ENCODE results near the gene CFAP53.
"Not testable (repeated sequence)": the region's sequence is repeated elsewhere in the genome, so short reads cannot be mapped to it uniquely, and the experiment has no call there.

Gene CFAP53

GRCh38 chr18:50273203-50274043 lies 7.1 kb upstream of the CFAP53 start:
- DNase-seq (ENCODE audit: low read depth, low spot score), result no peak

- no peak for DNase-seq (ENCODE audit: low read depth, low spot score)
Observed at GRCh38 chr18:50272568-50272967, 6.3 kb upstream of the CFAP53 start.

GRCh38 chr18:50268022-50268747 lies 1.9 kb upstream of the CFAP53 start:
- DNase-seq (ENCODE audit: low read depth, low spot score), result peak; percentile 53

- no peak for DNase-seq (ENCODE audit: low read depth, low spot score)
Observed at GRCh38 chr18:50262977-50263376, 3.3 kb downstream of the CFAP53 start.

- no peak for DNase-seq (ENCODE audit: low read depth, low spot score)
Observed at GRCh38 chr18:50250935-50251334, 15.4 kb downstream of the CFAP53 start.

- no peak for DNase-seq (ENCODE audit: low read depth, low spot score)
Observed at GRCh38 chr18:50249576-50249975, 16.7 kb downstream of the CFAP53 start.

- DNase-seq (ENCODE audit: low read depth, low spot score), result no peak
Observed at GRCh38 chr18:50247561-50247960, 18.7 kb downstream of the CFAP53 start.

- not testable (repeated sequence) for DNase-seq (ENCODE audit: low read depth, low spot score)
Observed at GRCh38 chr18:50241768-50242167, 24.5 kb downstream of the CFAP53 start.

GRCh38 chr18:50240080-50240563 lies 26.2 kb downstream of the CFAP53 start:
- no peak for DNase-seq (ENCODE audit: low read depth, low spot score)

GRCh38 chr18:50232419-50232818 lies 33.9 kb downstream of the CFAP53 start:
- DNase-seq (ENCODE audit: low read depth, low spot score), result no peak

- no peak for DNase-seq (ENCODE audit: low read depth, low spot score)
Observed at GRCh38 chr18:50231621-50232020, 34.7 kb downstream of the CFAP53 start.

GRCh38 chr18:50220249-50220648 lies 46.0 kb downstream of the CFAP53 start:
- DNase-seq (ENCODE audit: low read depth, low spot score), result not testable (repeated sequence)

- no peak for DNase-seq (ENCODE audit: low read depth, low spot score)
Observed at GRCh38 chr18:50218432-50219197, 47.7 kb downstream of the CFAP53 start.

GRCh38 chr18:50209311-50209710 lies 57.0 kb downstream of the CFAP53 start:
- no peak for DNase-seq (ENCODE audit: low read depth, low spot score)

- DNase-seq (ENCODE audit: low read depth, low spot score), result no peak
Observed at GRCh38 chr18:50207722-50208121, 58.6 kb downstream of the CFAP53 start.

- DNase-seq (ENCODE audit: low read depth, low spot score), result no peak
Observed at GRCh38 chr18:50203801-50204604, 62.3 kb downstream of the CFAP53 start.

GRCh38 chr18:50201476-50202018 lies 64.7 kb downstream of the CFAP53 start:
- no peak for DNase-seq (ENCODE audit: low read depth, low spot score)

GRCh38 chr18:50199921-50200320 lies 66.4 kb downstream of the CFAP53 start:
- DNase-seq (ENCODE audit: low read depth, low spot score), result no peak

- DNase-seq (ENCODE audit: low read depth, low spot score), result no peak
Observed at GRCh38 chr18:50199346-50199855, 66.9 kb downstream of the CFAP53 start.

- DNase-seq (ENCODE audit: low read depth, low spot score), result no peak
Observed at GRCh38 chr18:50196261-50196660, 70.0 kb downstream of the CFAP53 start.

- no peak for DNase-seq (ENCODE audit: low read depth, low spot score)
Observed at GRCh38 chr18:50195689-50196088, 70.6 kb downstream of the CFAP53 start.

Measured in activated naive CD8-positive, alpha-beta T cell treated with anti-CD3 and anti-CD28 coated beads, Interleukin-2, amount 50 U/mL, for 16 hours (primary cell).